GM12875 (cell line): ENCODE data around the gene AKAIN1.

ENCODE experiments used
- H3K4me3 ChIP-seq: one replicate; pipeline ENCODE4 v1.5.1; 2011; ENCODE audit warnings: low read depth, low read length, control low read depth
- TF ChIP-seq, protein P1 (sequence below): IDR thresholded peaks from 2 replicates; pipeline ENCODE4 v1.5.1; 2011; ENCODE audit warnings: low read depth, mild to moderate bottlenecking, control low read depth, inconsistent platforms, low read length, moderate library complexity, borderline replicate concordance; ENCODE audit not compliant: insufficient read depth

Gene AKAIN1

DNA sequence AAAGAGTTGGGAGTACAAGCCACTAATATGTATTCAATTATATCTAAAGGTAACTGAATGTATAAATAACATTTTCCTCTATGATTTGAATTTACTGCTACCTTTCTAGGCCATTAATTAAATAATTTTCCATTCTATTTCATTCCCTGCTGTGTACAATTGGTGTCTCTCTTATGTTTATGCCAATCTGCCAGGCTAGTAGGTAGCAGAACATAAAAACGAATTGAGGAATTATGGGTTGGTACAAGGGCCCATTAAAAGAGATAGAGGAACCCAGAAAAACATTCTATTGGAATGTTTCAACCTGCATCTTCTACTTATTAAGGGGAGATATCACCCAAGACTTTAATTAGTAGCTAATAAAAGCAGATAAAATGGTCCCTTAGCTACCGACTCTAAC lies 32.2 kb downstream of the AKAIN1 start:
- TF ChIP-seq, protein P1, sequence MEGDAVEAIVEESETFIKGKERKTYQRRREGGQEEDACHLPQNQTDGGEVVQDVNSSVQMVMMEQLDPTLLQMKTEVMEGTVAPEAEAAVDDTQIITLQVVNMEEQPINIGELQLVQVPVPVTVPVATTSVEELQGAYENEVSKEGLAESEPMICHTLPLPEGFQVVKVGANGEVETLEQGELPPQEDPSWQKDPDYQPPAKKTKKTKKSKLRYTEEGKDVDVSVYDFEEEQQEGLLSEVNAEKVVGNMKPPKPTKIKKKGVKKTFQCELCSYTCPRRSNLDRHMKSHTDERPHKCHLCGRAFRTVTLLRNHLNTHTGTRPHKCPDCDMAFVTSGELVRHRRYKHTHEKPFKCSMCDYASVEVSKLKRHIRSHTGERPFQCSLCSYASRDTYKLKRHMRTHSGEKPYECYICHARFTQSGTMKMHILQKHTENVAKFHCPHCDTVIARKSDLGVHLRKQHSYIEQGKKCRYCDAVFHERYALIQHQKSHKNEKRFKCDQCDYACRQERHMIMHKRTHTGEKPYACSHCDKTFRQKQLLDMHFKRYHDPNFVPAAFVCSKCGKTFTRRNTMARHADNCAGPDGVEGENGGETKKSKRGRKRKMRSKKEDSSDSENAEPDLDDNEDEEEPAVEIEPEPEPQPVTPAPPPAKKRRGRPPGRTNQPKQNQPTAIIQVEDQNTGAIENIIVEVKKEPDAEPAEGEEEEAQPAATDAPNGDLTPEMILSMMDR, result no peak
- no peak overlapping the region for H3K4me3 ChIP-seq

DNA sequence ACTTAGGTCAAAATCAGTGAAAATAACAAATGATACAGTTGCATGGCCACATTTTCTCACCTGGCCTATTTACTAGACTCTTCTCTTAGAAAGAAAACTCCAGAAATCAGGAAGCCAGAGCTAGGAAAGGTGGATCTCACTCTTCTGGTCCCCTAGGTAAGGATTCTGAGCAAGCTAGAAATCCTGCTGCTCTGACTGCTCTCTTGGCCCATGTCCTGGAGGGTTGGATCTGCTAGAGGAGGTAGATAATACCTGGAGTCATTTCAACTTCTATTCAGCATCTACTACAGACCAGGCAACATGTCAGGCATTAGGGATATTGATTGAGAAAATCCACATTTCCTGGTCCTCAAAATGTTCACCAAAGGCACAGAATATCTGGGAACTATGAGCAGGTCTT lies 34.9 kb downstream of the AKAIN1 start:
- TF ChIP-seq, protein P1, result no peak
- no peak overlapping the region for H3K4me3 ChIP-seq

DNA sequence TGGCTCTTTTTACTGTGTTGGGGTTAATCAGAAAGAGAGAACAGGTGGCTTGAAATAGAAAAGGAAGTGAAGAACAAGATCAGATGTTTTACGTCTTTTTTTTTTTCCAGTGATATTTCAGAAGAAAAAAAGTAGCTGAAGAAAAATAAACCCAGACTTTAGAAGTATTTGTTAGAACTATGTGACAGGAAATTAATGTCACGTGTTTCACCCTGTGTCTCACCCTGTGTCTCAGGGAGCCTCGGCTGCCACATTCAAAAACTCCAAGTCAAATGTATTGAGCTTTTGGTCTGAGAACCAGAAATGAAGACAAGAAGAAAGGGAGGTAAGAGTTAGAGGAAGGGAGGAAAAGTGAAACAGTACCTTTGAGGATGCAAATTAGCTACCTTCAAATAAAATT lies 38.0 kb downstream of the AKAIN1 start:
- TF ChIP-seq, protein P1, result no peak
- H3K4me3 ChIP-seq, result no peak overlapping the region

DNA sequence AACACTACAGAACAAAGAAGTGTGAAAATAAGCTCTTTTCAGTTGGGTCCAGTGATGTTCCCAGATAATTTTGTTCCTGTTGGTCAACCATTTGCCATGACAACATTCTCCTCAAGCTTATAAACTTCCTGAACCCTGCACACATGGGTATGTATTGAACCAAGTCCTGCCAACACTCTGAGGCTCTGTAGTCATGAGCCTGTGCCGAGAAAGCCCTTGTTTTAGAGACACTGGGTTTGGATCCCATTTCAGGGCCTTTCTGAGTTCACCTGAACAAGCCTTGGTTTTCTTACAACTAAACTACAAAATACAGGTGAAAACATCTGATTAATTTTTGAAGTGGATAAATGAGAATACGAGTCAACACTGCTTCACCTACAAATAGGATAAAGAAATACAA lies 38.5 kb downstream of the AKAIN1 start:
- TF ChIP-seq, protein P1, result no peak

DNA sequence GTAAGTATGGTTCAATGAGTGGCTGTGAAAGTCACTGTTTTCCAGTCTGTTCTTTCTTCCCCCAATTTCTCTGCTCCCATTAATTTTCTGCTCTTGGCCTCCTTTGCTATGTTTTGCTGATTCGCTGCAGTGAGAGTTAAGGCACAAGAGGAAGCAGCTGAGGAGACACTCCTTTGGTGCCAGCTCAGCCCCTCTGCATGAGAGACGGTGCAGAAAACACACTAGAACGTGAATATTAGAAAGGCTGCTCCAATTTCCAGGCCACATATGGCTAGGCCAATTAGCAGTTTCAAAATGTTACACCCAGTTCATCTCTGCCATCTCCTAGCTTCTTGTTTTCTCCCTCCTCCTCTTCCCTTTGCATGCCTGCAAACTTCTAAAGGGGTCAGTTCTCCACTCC lies 38.9 kb downstream of the AKAIN1 start:
- TF ChIP-seq, protein P1, result no peak
- H3K4me3 ChIP-seq, result no peak overlapping the region

More for the DNA sequence above, 38.5 kb downstream of the AKAIN1 start:
- H3K4me3 ChIP-seq, result no peak overlapping the region

DNA sequence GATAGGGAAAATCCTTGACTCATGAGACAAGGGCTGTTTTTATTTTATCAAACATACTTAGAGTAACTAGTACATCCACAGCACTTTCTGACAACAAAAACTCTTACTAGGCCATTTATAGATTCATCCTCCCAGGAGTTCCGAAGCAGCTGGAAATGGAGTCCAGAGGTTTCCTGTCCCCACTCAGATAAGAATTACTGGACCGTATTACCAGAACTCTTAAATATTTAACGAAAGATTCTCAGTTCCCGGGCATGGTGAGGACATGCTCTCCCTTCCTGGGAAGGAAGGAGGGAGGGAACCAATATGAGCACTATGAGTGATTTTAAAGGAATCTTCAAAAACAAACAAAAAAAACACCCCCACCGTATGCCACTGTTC lies 41.2 kb downstream of the AKAIN1 start:
- TF ChIP-seq, protein P1, result no peak
- no peak overlapping the region for H3K4me3 ChIP-seq

DNA sequence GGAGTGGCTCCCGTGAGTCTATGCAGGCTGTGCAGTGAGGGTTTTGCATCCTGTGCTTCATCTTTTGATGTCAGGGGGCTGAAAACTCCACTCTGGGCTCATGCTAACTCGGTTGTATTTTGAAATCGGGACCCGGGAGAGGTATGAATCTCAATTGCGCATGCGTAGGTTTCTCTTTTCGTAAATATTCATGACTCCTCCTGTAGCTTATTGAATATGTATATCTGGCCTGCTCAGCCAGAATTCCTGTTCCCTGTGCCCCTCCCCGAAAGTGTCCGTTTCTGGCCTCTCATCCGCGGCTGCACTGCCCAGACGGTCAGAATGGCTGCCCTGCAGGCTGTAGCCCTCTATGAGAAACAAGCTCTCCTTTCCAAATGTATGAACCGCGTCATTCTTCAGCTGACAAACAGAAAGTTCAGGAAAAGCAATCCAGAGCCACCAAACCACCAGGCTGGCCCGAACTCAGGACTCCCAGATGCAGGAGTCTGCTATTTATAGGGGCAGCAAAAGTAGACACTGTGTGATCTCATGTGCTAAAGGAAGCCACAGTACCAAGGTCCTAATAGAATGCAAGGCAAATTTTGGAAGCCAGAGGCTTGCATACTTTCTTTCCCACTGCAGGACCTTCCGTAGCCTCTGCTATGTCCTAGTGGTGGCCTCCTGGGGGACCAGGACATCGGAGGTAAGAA lies 41.7 kb downstream of the AKAIN1 start:
- TF ChIP-seq, protein P1, result no peak

More for the DNA sequence above, 41.7 kb downstream of the AKAIN1 start:
- H3K4me3 ChIP-seq, result no peak overlapping the region
